HEK293 (cell line): ENCODE data around the gene DYNLT2B.

Experiments
- CTCF ChIA-PET: fragments of 350-600 bp; formaldehyde crosslinking; extraction: SDS; loops from one replicate; lab custom pipeline; 2021; ENCODE audit warnings: antibody characterized with exemption; lab: Yijun Ruan, JAX
- POLR2A ChIA-PET: fragments of 300-600 bp; formaldehyde crosslinking; extraction: SDS; loops from one replicate; lab custom pipeline; 2020; ENCODE audit warnings: antibody characterized with exemption, inconsistent platforms; lab: Yijun Ruan, JAX
- H3K27ac ChIP-seq: fragments of 200-500 bp; sonication (Bioruptor generic); 2 replicates; pipeline ENCODE4 v1.5.1; 2014; ENCODE audit warnings: low read depth, low read length, control low read depth, inconsistent platforms; ENCODE audit errors: extremely low read depth
- H3K36me3 ChIP-seq, 2 experiments: fragments of 200-500 bp in 1 of 2; sonication (Bioruptor generic) in 1 of 2; 1 replicate in 1 of 2; 2 replicates in 1 of 2; pipeline ENCODE4 v1.5.1; 2014 to 2017; ENCODE audit warnings: inconsistent platforms in 2 of 2, low read length in 2 of 2; ENCODE audit not compliant: control insufficient read depth in 2 of 2, insufficient read depth in 1 of 2
- H3K4me1 ChIP-seq: fragments of 200-500 bp; sonication (Bioruptor generic); 2 replicates; pipeline ENCODE4 v1.5.1; 2014; ENCODE audit warnings: mild to moderate bottlenecking, low read length, inconsistent platforms; ENCODE audit not compliant: control insufficient read depth, insufficient read depth
- H3K4me3 ChIP-seq: 2 replicates; pipeline ENCODE4 v1.5.1; 2011; ENCODE audit warnings: low read depth, mild to moderate bottlenecking, control low read depth, low read length, moderate library complexity
- H3K9me3 ChIP-seq: fragments of 200-500 bp; sonication (Bioruptor generic); 2 replicates; pipeline ENCODE4 v1.5.1; 2014; ENCODE audit warnings: low read depth, low read length, inconsistent platforms; ENCODE audit not compliant: control insufficient read depth, insufficient read depth
- BCL11A ChIP-seq: fragments of 450-650 bp; formaldehyde crosslinking; IDR thresholded peaks from 2 replicates; pipeline ENCODE4 v1.5.1; 2016; ENCODE audit warnings: low read depth, missing biosample characterization, missing genetic modification characterization
- SCRT2 ChIP-seq: fragments of 450-650 bp; formaldehyde crosslinking; IDR thresholded peaks from 2 replicates; pipeline ENCODE4 v1.5.1; 2016; ENCODE audit warnings: missing biosample characterization, missing genetic modification characterization
- SETDB1 ChIP-seq: IDR thresholded peaks from one replicate; pipeline ENCODE4 v1.6.1; 2017; ENCODE audit warnings: mild to moderate bottlenecking, low read length, moderate library complexity, mixed read lengths; ENCODE audit not compliant: insufficient read length
- ZBTB10 ChIP-seq: fragments of 450-650 bp; formaldehyde crosslinking; IDR thresholded peaks from 2 replicates; pipeline ENCODE4 v1.5.1; 2016; ENCODE audit warnings: missing biosample characterization, missing genetic modification characterization
- ZBTB8A ChIP-seq: fragments of 450-650 bp; formaldehyde crosslinking; IDR thresholded peaks from 2 replicates; pipeline ENCODE4 v1.5.1; 2016; ENCODE audit warnings: missing biosample characterization, missing genetic modification characterization
- ZFHX2 ChIP-seq: fragments of 450-650 bp; formaldehyde crosslinking; conservative IDR thresholded peaks from 2 replicates; pipeline ENCODE4 v1.5.1; 2016; ENCODE audit warnings: missing biosample characterization, missing genetic modification characterization
- ZNF223 ChIP-seq: fragments of 450-650 bp; formaldehyde crosslinking; IDR thresholded peaks from 2 replicates; pipeline ENCODE4 v1.5.1; 2016; ENCODE audit warnings: missing biosample characterization, missing genetic modification characterization
- ZNF560 ChIP-seq: fragments of 450-650 bp; formaldehyde crosslinking; IDR thresholded peaks from 2 replicates; pipeline ENCODE4 v1.5.1; 2017; ENCODE audit warnings: missing biosample characterization, missing genetic modification characterization, borderline replicate concordance
- ZNF658 ChIP-seq: fragments of 450-650 bp; formaldehyde crosslinking; IDR thresholded peaks from 2 replicates; pipeline ENCODE4; 2016; ENCODE audit warnings: missing biosample characterization, missing genetic modification characterization
- ZNF660 ChIP-seq: fragments of 450-650 bp; IDR thresholded peaks from 2 replicates; pipeline ENCODE4 v1.5.1; 2018; ENCODE audit warnings: missing biosample characterization, mild to moderate bottlenecking, missing genetic modification characterization
- ZNF791 ChIP-seq: fragments of 450-650 bp; formaldehyde crosslinking; IDR thresholded peaks from 2 replicates; pipeline ENCODE4 v1.5.1; 2016; ENCODE audit warnings: missing biosample characterization, missing genetic modification characterization
- ZNF830 ChIP-seq: fragments of 450-650 bp; IDR thresholded peaks from 2 replicates; pipeline ENCODE4 v1.5.0; 2018; ENCODE audit warnings: missing biosample characterization, missing genetic modification characterization, low read depth, mild to moderate bottlenecking, moderate library complexity
- TF ChIP-seq, protein P1 (sequence below): fragments of 450-650 bp; formaldehyde crosslinking; IDR thresholded peaks from 2 replicates; pipeline ENCODE4 v1.5.1; 2016; ENCODE audit warnings: missing biosample characterization, missing genetic modification characterization
- TF ChIP-seq, protein P2 (sequence below): fragments of 450-650 bp; formaldehyde crosslinking; conservative IDR thresholded peaks from 2 replicates; pipeline ENCODE4 v1.5.1; 2016; ENCODE audit warnings: low read depth, missing biosample characterization, missing genetic modification characterization

The DYNLT2B gene

DNA sequence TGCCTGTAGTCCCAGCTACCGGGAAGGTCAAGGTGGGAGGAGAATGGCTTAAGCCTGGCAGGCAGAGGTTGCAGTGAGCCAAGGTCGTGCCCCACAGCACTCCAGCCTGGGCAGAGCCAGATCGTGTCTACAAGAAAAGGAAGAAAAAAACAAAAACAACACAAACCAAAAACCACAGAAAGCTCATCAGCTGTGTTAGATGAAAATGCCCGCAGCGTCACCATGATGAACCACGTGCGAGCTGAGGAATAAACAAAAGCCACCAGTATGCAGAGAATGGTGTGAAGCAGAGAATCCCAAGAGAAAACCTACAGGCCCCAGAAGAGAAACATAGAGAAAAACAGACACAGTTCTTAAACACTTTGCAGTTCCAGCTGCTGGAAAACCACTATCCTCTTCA, 39.9 kb upstream of the DYNLT2B start (continued):
- TF ChIP-seq ZBTB10 (no peak), ZBTB8A (tag by site-specific recombination) (no peak), ZNF830 (tag by site-specific recombination) (no peak), SETDB1 (no peak)
- TF ChIP-seq, protein P1, sequence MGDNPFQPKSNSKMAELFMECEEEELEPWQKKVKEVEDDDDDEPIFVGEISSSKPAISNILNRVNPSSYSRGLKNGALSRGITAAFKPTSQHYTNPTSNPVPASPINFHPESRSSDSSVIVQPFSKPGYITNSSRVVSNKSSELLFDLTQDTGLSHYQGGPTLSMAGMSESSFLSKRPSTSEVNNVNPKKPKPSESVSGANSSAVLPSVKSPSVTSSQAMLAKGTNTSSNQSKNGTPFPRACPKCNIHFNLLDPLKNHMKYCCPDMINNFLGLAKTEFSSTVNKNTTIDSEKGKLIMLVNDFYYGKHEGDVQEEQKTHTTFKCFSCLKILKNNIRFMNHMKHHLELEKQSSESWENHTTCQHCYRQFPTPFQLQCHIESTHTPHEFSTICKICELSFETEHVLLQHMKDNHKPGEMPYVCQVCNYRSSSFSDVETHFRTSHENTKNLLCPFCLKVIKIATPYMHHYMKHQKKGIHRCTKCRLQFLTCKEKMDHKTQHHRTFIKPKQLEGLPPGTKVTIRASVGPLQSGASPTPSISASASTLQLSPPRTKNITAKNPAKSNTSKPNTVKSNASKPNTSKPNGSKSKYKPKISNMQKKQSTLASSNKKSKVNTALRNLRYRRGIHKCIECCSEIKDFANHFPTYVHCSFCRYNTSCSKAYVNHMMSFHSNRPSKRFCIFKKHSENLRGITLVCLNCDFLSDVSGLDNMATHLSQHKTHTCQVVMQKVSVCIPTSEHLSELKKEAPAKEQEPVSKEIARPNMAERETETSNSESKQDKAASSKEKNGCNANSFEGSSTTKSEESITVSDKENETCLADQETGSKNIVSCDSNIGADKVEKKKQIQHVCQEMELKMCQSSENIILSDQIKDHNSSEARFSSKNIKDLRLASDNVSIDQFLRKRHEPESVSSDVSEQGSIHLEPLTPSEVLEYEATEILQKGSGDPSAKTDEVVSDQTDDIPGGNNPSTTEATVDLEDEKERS = no peak

DNA sequence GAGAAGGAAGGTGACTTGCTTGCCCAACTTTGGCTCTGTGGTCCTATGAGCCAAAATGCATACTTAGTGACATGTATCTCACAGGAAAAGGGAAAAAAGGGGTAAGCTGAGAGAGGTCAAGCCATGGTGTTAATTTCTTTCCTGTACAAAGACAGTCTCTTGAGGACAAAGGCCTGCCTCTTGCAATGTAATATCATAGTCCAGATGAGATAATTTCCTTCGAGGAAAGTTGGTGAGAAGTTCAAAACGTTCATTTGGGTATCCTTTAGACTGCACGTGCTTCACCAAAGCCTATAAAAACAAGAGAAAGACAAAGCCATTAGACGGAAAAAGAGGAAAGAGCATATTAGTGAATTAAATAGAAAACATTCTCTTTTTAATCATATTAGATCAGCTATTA, 38.5 kb upstream of the DYNLT2B start:
- TF ChIP-seq ZFHX2 (tag by site-specific recombination) = no peak
- TF ChIP-seq SCRT2 (tag by site-specific recombination) = no peak
- TF ChIP-seq ZNF658 (tag by site-specific recombination) = no peak
- TF ChIP-seq ZNF223 (tag by site-specific recombination) = no peak
- TF ChIP-seq, protein P1 = no peak
- TF ChIP-seq, protein P2, sequence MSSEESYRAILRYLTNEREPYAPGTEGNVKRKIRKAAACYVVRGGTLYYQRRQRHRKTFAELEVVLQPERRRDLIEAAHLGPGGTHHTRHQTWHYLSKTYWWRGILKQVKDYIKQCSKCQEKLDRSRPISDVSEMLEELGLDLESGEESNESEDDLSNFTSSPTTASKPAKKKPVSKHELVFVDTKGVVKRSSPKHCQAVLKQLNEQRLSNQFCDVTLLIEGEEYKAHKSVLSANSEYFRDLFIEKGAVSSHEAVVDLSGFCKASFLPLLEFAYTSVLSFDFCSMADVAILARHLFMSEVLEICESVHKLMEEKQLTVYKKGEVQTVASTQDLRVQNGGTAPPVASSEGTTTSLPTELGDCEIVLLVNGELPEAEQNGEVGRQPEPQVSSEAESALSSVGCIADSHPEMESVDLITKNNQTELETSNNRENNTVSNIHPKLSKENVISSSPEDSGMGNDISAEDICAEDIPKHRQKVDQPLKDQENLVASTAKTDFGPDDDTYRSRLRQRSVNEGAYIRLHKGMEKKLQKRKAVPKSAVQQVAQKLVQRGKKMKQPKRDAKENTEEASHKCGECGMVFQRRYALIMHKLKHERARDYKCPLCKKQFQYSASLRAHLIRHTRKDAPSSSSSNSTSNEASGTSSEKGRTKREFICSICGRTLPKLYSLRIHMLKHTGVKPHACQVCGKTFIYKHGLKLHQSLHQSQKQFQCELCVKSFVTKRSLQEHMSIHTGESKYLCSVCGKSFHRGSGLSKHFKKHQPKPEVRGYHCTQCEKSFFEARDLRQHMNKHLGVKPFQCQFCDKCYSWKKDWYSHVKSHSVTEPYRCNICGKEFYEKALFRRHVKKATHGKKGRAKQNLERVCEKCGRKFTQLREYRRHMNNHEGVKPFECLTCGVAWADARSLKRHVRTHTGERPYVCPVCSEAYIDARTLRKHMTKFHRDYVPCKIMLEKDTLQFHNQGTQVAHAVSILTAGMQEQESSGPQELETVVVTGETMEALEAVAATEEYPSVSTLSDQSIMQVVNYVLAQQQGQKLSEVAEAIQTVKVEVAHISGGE = no peak
- no peak for TF ChIP-seq ZNF560
- no peak for TF ChIP-seq BCL11A (tag by site-specific recombination)
- no peak for TF ChIP-seq ZNF791 (tag by site-specific recombination)
- TF ChIP-seq ZNF660 (tag by site-specific recombination) = no peak
- no peak overlapping the region for H3K27ac ChIP-seq
- no peaks in the 10 kb centered on the region for H3K4me1 ChIP-seq
- POLR2A ChIA-PET = no interaction called here
- no peaks in the 10 kb centered on the region for H3K9me3 ChIP-seq
- CTCF ChIA-PET = no interaction called here
- no peak overlapping the region for H3K4me3 ChIP-seq
- peaks cover 15 to 82% of the 10 kb centered on the region in 2 experiments for H3K36me3 ChIP-seq
